Testis (tissue), 2 donors: ENCODE results near the gene PDGFB.

Experiments
- POLR2A ChIP-seq: fragments of 450-650 bp; IDR thresholded peaks from one replicate; pipeline ENCODE4 v1.6.1; 2017; ENCODE audit warnings: antibody characterized with exemption, mild to moderate bottlenecking, moderate library complexity
- TF ChIP-seq, protein P1 (sequence below), 3 experiments: fragments of 450-650 bp in 2 of 3; fragments of 200-600 bp in 1 of 3; sonication (generic) in 1 of 3; IDR thresholded peaks; one replicate each; pipeline ENCODE4 v1.5.1; 2016 to 2019; ENCODE audit warnings: antibody characterized with exemption in 3 of 3, mild to moderate bottlenecking in 2 of 3, moderate library complexity in 1 of 3

DNA sequence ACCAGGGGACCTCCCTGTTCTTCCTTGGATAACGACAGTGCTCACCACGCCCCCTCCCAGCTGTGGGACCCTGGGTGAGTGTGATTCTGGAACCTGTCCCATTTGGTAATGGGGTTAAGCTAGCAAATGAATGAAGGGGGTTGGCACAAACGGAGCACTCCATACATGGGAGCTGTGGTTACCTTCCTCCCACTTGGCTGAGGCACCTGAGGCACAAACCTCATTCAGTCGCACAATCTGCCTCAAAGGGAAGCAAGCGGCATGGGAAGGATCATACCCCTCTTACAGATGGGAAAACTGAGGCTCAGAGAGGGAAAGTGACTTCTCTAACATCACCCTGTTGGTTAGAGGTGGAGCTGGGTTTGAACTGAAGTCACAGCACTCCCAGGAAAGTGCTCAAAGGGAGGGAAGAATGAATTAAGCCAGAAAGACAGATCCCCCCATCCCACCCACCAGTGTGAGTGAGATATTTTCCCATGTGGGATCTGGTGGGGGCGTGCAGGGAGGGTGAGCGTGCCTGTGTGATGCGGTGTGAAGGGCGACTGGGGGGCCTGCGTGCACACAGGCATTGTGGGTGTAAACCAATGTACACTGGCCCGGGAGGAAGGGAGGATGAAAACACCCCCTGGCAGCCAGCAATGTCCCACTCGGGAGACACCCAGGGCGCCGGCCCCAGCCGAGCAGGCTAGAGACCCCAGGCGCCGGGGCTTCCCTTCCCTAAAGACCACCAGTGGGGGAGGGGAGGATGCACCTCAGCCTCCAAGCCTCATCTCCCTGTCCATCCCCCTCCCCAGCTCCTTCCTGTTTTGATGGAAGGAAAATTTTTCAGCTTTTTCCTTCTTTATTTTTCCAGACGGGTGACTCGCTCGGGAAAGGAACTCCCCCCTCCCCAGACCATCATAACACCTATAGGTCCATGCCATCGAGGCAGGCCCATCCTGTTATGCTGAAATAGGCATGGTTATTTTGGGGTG is 8.0 kb upstream of the PDGFB start:
- TF ChIP-seq, protein P1, sequence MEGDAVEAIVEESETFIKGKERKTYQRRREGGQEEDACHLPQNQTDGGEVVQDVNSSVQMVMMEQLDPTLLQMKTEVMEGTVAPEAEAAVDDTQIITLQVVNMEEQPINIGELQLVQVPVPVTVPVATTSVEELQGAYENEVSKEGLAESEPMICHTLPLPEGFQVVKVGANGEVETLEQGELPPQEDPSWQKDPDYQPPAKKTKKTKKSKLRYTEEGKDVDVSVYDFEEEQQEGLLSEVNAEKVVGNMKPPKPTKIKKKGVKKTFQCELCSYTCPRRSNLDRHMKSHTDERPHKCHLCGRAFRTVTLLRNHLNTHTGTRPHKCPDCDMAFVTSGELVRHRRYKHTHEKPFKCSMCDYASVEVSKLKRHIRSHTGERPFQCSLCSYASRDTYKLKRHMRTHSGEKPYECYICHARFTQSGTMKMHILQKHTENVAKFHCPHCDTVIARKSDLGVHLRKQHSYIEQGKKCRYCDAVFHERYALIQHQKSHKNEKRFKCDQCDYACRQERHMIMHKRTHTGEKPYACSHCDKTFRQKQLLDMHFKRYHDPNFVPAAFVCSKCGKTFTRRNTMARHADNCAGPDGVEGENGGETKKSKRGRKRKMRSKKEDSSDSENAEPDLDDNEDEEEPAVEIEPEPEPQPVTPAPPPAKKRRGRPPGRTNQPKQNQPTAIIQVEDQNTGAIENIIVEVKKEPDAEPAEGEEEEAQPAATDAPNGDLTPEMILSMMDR (IDR thresholded peaks at IDR 0.05) = no peak
- no peak for TF ChIP-seq POLR2A
